Measurements from ENCODE around the gene SERPINB1.
"Not testable (repeated sequence)": the region's sequence is repeated elsewhere in the genome, so short reads cannot be mapped to it uniquely, and the experiment has no call there.

The SERPINB1 gene

GRCh38 chr6:2810092-2810671 lies 31.5 kb downstream of the SERPINB1 start:
- DNase-seq: no peak

DNA sequence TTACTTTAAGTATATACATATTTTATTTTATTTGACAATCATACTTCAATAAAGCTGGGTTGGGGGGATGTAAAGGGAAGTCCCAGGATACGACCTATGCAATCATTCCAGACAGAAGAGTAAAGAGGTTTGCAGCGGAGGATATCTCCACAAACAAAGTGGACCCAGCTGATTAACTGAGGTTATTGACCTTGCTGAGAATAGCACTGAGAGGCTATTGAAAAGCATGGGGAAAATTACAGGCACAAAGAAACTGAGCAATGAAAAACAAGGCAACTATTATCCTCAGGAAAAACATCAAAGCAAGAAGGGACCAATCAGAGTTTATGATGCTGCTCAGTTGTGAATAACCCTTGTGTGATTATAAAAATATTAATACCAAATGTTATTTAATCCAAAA lies 32.6 kb downstream of the SERPINB1 start:
- DNase-seq: no peak

DNA sequence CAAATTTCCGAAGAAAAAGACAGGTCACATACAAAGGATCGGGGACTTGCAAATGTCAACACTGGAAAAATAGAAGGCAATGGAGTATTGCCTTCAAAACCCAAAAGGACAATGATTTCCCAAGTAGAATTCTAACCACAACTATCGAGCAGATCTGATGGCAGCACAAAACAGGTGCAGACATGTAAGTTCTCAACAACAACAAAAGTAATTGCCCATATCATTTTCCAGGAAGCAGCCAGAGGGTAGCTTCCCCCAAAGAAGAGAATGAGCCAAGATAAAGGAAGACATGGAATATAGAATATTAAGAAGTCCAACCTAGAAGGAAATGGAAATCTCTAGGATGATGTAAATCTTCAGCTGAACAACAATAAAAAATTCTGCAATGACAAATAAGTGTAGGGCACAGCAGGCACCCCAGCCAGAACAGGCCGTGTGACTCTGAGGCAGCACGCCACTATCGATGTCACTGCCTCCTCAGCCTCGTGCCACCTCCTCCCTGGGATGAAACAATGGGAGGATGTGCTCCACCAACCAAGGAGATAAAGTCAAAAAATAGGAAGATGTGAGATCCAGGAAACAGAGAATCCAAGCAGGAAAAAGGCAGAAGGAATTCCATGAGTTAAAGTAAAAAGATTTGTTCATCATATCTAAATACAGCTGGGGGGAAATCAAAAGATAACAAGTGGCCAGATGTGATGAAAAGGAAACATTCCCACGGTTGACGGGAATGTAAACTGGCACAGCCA lies 34.1 kb downstream of the SERPINB1 start:
- DNase-seq: no peak

DNA sequence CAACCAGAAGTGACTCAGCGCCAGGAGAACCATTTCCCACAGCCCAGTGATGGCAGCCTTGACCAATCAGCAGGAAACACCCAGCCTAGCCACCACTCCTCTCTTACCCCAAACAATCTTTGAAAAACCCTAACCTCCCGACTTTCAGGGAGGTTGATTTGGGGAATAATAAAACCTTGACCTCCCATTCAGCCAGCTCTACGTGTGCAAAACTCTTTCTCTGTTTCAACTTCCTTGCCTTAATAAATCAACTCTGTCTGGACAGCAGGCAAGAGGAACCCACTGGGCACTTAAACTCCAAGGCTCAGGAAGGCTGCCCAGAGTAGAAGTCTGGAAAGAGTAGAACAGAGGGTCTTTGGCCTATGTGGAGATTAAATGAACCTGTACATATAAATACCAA lies 35.0 kb downstream of the SERPINB1 start:
- DNase-seq: no peak

DNA sequence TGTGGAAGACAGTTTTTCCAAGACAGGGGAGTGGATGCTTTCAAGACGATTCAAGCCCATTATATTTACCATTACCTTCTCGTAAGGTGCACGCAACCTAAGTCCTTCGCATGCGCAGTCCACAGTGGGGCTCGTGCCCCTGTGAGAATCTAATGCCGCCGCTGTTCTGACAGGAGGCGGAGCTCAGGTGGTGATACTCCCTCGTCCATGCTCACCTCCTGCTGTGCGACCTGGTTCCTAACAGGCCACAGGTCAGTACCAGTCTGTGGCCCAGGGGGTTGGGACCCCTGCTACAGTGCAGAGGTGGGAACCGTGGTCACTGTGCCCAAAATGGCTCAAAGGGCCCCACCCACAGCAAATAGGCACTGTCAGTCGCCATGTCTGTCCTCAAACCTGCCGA lies 36.6 kb downstream of the SERPINB1 start:
- DNase-seq: no peak

- DNase-seq: no peak
These were observed 37.1 kb downstream of the SERPINB1 start for GRCh38 chr6:2804516-2804915.

DNA sequence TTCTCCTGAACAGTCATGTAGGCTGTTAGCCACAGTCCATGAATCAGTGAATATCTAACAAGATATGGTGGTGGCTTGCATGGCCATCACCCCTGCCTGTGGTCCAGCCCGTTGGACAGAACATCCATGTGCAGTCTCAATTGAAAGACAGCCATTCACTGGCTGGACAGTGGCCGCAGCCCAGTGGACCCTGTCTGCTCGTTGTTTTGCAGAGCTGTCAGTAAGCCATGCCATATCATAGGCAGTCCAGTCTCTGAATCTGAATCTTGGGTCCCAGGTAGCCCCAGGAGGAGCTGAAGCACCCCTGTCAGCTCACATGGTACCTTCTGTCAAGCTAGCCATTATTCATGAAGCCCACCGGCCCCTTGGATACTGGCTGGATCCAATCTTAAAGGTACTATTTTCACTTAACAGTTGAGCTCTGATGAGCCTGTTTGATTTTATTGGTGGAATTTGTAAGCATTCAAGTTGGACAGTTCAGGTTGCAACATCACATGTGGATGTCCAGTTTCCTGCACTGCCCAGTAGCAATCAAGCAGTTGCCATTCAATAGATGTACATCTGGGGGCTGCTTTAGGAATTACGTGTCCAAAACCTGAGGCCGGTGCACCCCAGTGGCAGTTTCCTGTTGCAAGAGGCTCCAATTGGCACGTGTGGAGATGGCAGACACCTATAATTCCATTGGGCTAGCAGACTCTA lies 37.8 kb downstream of the SERPINB1 start:
- no peak for DNase-seq

DNA sequence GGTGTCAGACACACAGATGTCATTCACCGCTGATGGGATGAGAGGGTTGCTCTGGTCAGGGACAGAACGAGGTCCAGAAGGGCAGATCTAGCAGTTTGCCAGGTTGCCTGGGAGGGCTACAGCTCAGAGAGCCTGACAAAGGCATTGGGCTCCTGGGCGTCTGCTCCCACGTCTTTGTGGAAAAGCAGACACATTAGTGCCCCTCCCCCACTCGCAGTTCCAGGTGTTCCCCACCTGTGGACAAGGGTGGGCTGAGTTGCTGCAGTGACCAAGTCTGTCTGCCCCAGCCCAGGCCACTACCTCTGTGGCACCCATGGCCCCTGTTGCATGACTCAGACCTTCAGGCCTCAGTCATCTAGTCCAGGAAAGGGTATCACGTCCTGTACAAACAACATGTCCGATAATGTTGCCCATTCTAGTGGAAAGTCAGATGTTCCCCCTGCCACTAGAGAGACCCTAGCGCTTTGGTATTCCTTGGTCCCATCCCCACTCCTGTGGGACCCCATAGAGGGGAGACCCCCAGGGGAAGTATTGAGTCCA lies 39.1 kb downstream of the SERPINB1 start:
- DNase-seq: no peak

GRCh38 chr6:2801687-2802086 lies 40.0 kb downstream of the SERPINB1 start:
- DNase-seq: not testable (repeated sequence)

GRCh38 chr6:2800552-2801316 lies 40.9 kb downstream of the SERPINB1 start:
- DNase-seq: no peak

DNA sequence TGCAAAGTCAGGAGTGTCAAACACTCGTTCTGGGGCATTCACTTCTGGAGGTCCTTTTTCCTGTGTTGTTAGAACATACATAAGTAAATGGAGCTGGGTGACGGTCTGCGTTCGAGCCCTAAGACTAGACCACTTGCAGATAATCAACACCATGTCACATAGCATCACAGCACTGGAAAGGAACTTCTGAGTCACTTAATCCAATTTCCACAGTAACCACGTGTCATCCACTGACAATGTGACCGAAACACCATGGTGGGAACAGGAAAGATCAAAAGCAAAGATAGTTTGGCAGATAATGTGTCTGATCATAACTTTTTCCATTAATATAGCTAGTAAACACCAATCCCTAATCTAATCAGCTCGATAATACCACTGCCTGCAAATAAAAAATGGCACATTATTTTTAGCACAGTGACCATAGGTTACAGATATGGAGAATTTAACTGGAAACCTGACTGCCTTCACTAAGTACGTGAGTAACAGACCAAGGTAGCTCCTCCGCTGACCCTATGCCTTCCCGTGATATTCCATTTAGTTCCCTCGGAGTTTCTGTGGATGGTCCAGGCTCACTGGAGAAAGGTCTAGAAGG lies 41.6 kb downstream of the SERPINB1 start:
- DNase-seq: no peak

GRCh38 chr6:2798586-2799134 lies 43.0 kb downstream of the SERPINB1 start:
- no peak for DNase-seq

DNA sequence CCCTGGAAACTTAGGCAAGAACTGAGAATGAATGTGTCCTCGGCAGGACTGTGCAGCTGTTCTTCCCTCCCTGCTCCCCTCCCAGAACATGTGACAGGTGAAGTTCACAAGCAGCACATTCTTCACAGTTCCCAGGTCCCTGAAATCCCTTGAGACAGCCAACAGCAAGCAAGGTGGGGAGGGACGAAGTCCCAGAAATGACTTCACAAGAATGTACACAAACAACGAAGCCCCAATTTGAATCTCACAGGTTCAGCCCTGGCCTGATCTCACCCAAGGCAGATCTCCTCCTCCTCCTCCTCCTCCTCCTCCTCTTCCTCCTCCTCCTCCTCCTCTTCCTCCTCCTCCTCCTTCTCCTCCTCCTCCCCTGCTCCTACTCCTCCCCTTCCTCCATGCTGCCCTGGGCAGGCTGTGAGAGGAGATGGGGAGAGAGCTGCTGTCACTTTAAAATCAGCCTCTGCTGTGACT lies 44.1 kb downstream of the SERPINB1 start:
- DNase-seq: no peak

DNA sequence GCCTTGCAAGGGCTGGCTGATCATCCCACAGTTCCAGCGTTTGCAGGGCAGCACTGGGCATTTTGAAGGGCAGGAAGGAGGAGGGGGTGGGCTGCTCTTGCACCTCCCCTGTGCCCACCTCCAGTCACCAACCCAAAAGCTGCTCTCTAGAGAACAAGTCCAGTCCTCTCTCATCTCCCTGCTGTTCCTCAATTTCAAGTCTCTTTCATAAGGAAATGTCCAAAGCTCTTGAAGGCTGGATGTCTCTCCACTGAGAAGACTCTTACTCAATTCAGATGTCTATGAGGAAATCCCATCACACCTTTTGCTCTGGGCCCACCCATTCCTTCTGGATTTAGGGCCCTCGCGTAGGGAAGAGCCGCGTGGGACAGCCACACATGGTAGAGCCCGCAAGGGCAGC lies 44.8 kb downstream of the SERPINB1 start:
- DNase-seq: no peak

DNA sequence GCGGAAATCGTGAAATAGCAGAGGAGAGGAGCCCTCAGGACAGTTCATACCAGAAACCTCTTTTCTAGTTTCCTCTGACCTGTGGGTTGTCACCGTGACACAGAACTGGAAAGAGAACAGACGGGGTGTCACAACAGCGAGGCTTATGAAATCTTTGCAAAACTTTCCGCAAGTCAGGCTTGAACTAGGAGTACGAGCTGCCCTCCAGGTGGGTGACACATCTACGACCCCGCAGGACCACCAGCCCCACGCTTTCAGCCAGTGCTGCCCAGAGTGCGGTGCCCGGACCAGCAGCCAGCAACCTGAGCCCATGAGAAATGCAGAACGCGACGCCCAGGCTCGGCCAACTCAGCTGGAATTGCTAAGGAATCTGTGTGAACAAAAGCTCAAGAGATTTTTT lies 45.7 kb downstream of the SERPINB1 start:
- no peak for DNase-seq

DNA sequence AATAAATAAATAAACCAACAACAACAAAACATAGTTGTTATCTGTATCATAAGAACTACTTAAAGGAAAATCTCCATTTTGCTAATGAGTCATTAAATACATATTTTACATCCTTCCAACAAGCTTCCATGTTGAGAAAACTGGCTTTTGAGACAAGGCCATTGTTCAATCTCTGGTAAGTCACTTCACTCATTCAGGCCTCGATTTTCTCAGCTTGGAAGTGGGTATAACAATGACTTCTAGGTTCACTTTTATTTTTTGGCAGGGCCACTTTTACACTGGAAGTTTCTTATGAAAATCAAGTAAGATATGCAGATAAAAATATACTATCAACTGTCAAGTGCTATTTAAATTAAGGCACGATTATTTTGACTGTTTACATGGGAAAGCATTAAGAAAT lies 46.5 kb downstream of the SERPINB1 start:
- DNase-seq: no peak

DNA sequence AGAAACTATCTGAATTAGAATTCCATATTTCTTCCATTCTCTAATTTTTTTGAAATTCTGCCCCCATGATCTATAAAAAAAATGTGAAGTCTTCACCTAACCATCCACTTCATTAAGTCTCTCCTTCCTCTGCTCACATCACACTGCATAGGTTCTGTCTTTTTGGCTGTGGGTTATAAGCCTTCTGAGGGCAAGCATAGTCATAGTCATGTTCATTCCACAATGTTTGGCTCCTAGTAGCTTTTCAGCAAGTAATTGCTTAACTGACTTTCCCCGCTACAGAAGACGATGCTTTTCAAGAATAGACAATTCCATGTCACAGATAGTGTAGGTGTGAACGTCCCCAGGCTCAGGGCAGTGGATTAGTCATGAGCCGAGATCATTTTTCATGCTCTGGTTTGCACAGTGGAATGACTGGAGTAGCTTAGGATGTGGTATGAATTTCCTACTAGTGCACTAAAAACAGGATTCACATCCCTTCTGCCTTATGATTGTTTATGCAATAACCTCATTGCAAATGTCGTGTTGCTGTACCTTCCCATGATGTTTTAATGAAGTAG lies 47.4 kb downstream of the SERPINB1 start:
- no peak for DNase-seq

GRCh38 chr6:2793534-2794151 lies 48.0 kb downstream of the SERPINB1 start:
- no peak for DNase-seq

GRCh38 chr6:2792330-2793110 lies 49.1 kb downstream of the SERPINB1 start:
- no peak for DNase-seq

- DNase-seq: no peak
These were observed 50.2 kb downstream of the SERPINB1 start for GRCh38 chr6:2791450-2791974.

Measured in T1000 (cell line).